ENCODE results near the gene ITFG2.

Gene ITFG2

GRCh38 chr12:2795291-2796186 is 16.9 kb upstream of the ITFG2 start:
- DNase-seq (ENCODE audit: low spot score), result peak; percentile 74

DNA sequence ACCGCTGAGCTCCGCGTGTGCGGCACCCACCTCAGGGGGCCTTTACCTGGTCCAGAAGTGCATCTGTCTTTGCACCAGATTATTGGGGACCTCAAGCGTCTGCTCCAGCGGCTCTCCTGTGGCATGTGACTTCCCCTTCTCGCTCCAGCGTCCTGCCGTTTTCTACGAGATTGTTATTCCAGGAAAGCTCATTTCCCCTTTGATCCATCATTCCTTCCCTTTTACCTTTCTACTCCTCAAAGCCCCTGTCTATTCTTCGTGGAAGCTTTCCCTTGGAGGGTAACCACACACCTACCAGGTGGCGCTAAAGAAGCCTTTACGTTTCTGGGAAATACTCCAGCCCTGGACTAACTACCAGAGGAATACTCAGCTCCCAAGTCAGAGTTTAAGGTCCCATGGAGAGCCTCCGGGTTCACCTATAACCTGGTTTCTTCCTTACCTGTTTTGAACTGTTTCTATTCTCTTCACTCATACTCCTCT is 16.2 kb upstream of the ITFG2 start:
- peak; percentile 59 for DNase-seq (ENCODE audit: low spot score)

GRCh38 chr12:2797721-2798418 is 14.6 kb upstream of the ITFG2 start:
- no peak for DNase-seq (ENCODE audit: low spot score)

DNA sequence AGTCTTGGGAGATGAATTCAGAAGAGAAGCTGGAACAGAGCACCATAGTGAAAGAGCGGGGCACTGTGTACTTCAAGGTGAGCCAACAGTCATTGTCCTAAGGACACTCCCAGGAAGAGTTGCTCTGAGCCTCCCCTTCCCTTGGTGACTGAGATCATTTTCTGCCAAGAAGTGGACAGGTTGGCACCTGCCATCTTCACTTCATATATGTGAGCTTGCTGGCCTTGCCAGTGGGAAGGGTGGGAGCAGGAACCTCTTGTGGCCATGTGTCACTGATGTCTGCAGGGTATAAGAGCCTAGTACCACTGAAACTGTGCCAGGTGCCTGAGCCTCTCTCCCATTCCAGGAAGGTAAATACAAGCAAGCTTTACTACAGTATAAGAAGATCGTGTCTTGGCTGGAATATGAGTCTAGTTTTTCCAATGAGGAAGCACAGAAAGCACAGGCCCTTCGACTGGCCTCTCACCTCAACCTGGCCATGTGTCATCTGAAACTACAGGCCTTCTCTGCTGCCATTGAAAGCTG is 12.4 kb upstream of the ITFG2 start:
- DNase-seq (ENCODE audit: low spot score), result no peak

DNA sequence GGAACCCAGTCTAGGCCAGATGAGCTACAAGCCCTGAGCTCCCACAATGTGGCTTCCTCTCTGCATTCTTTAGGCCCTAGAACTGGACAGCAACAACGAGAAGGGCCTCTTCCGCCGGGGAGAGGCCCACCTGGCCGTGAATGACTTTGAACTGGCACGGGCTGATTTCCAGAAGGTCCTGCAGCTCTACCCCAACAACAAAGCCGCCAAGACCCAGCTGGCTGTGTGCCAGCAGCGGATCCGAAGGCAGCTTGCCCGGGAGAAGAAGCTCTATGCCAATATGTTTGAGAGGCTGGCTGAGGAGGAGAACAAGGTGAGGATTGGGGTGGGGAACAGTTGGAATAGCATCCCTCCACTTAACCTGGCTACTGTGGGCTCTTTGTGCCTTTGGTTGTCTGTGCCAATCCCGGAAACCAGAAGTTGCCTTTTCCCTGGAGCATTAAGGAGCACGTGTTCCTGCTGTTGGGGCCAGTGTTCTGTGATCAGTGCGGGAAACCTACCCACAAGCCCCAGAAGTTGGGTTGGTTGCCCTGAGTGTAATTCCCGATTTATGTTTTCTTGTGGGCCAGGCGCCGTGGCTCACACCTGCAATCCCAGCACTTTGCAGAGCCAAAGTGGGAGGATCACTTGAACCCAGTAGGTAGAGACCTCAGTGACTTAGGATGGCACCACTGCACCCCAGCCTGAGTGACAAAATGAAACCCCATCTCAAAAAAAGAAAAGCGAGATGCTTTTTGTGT is 11.3 kb upstream of the ITFG2 start:
- DNase-seq (ENCODE audit: low spot score), result peak; percentile 89

DNA sequence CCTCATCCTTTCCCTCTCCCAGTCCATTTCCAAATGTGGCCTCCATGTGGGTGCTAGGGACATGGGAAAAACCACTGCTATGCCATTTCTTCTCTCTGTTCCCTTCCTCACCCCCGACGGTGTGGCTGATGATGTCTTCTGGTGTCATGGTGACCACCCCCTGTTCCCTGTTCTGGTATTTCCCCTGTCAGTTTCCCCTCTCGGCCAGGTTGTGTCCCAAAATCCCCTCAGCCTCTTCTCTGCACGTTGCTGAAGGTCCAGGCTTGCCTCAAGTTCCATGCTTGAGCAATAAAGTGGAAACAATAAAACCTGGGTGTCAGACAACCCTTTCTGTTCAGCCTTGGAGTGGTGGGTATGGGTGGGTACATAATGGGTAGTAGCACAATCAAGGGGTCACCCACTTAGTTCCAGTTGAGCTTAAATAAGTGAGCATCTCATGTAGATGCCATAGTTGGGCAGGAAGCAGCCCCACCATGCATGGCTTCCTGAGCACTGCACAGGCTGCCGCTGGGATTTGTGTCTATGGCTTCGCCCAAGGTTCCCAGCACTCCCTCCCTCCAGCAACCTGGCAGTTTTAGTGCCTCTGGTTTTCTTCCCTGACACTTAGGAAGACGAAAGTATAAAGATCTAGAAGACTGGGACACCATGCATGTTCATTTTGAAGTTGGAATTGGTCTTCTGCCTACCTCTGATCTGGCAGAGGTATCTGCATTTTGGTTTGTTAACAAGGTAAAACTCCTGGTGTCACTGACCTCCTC is 8.7 kb upstream of the ITFG2 start:
- no peak for DNase-seq (ENCODE audit: low spot score)

- DNase-seq (ENCODE audit: low spot score), result peak; percentile 80
Observed at GRCh38 chr12:2804393-2805142, 7.9 kb upstream of the ITFG2 start.

DNA sequence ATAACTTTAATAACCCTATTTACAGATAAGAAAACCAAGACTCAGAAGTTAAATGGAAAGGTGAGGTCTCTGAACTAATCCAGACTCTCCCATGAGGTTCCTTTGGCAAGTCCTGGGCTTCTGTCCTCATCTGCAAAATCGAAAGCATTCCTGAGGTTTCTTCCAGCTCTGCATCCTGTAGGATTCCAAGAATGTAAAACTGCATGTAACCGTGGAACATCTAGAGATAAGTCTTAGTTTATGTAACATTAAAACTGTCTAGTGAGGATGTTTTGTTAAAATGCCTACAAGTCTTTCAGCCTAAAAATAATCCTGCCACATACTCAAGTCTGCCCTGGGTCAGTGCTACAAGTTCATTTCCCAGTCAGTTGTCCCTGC is 7.3 kb upstream of the ITFG2 start:
- DNase-seq (ENCODE audit: low spot score), result no peak

- no peak for DNase-seq (ENCODE audit: low spot score)
Observed at GRCh38 chr12:2806700-2807099, 5.8 kb upstream of the ITFG2 start.

DNA sequence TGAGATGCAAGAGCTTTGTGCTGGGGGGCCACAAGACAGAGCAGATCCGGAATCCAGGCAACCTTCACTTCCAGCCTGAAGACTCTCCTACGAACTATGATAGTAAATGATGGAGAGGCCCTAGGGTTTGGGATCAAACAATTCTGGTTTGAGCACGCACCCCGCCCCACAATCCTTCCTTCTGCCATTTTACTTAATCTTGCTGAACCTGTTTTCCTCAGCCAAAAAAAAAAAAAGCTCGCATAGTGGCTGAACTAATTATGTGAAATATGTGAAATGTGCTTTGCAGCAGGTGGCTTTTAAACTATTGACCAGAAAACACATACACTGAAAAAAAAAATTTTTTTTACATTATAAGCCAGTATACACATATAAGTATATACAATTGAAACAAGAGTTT is 667 bp upstream of the ITFG2 start:
- DNase-seq (ENCODE audit: low spot score), result no peak

DNA sequence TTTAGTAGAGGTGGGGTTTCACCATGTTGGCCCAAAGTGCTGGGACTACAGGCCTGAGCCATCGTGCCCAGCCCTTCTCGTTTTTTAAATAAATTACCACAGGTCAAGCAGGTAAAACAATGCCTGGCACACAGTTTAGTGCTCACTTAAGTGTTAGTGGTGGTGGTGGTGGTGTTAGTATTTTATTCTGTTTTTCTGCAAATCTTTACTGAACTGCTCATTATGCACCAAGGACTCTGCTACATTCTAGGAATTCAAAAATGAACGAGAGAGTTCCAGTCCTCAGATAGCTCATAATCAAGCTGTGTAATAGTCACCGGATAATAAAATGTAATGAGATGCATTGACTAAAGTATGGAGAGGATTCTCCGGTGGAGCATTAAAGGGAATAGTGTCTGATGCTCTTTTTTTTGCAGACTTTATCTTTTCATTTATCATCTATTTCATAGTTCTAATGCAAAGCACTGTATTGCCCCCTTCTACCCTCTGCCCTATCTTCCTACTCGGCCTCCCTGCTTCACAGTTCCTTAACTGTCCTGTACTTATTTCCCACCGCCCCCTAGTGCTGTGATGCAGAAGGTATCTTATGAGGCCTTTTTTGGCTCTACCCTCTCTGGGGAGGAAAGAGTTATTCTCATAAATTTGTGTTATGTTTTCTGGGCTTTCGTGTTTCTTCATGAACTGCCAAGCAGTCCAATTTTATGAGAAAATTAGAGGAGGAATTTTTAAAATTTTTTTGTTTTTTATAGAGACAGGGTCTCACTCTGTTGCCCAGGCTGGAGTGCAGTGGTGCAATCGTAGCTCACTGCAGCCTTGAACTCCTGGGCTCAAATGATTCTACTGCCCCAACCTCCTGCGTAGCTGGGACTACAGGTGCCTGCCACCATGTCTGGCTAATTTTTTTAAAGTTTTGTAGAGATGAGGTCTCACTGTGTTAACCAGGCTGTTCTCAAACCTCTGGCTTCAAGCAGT is 1.0 kb downstream of the ITFG2 start:
- DNase-seq (ENCODE audit: low spot score), result peak; percentile 83

DNA sequence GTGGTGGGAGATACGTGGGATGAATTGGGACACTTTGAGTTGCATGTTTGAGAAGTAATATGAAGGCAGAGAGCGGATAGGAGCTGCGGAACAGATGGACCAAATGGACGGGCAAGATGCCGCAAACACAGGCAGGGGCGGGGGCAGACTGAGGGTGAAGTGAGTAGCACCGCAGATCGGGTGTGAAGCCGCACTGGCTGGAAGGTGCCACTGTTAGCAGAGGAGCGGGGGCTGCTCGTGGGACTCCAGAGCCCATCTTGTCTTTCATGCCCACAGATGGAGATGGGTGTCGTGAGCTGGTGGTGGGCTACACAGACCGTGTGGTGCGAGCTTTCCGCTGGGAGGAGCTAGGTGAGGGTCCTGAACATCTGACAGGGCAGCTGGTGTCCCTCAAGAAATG is 7.3 kb downstream of the ITFG2 start:
- no peak for DNase-seq (ENCODE audit: low spot score)

GRCh38 chr12:2820432-2820831 is 8.0 kb downstream of the ITFG2 start:
- no peak for DNase-seq (ENCODE audit: low spot score)

- no peak for DNase-seq (ENCODE audit: low spot score)
Observed at GRCh38 chr12:2823483-2823882, 11.0 kb downstream of the ITFG2 start.

DNA sequence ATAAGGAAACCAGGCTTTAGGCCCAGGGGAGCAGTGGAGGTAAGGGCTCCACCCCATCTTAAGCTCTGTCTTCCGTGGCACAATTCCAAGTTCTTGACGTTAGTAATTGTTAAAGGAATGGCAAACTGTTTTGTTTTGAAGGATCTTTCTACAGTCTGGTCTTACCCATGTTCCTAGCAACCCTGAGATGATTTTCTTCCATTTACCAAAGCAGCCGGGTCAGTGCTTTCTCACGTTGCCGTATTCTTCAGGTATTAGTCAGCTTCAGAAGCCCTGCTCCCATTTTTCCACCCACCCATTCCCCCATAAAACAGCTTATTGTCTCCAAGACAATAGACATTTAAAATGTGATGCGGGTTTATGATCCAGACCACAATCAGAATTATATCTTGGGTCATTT is 12.1 kb downstream of the ITFG2 start:
- DNase-seq (ENCODE audit: low spot score), result no peak

DNA sequence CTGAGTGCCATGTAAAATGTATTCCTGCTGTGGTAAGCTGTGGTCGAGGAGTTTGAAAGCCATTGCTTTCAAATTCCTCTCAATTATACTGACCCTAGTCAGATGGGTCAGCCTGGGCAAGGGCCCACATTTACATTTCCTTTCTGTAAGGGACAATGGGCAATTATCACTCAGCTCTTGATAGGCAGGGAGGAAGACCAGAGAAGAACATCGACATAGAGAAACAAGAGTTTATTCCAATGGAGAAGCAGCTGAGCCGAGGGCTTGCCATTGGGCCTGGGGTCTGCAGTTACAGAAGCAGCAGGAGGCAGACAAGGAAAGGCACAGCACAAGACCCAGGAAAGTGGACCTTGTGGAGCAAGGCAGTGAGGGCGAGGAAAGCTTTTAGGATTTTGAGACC is 12.7 kb downstream of the ITFG2 start:
- DNase-seq (ENCODE audit: low spot score), result no peak

GRCh38 chr12:2826036-2826435 is 13.6 kb downstream of the ITFG2 start:
- DNase-seq (ENCODE audit: low spot score), result no peak

DNA sequence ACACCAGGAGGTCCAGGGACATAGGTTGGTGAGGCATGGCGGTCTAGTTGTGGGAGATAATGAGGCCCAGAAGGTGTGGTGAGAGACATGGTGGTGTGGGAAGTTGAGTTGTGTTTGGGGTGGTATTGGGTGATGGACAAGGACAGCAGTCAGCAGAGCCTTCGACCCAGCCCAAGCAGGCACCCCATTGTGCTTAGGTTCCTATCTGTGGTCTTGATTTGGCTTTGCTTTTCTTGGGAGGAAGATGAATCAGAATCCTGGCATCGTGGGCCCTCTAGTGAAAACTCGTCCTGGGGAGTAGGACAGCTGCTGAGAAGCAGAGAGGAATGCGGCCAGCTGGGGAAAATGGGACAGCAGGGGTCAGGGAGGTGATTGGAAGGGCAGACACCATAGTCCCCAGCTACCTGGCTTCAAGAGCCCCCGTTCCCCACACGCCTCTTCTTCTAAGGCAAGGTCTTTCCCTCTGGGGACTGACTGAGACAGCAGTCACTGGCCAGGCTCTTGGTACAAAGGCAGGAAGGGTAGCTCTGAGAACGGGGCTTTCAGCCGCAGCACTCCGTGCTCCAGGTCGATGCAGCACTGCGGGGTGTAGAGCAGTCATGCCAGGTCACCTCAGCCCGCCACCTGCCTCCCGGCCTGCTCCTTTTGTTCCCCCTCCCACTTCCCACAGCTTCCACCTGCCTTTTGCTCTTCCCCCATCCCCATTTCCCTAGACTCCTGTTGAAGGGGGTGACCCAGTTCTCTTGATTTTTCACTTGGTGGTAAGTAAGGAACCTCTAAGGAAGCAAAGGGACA is 14.4 kb downstream of the ITFG2 start:
- DNase-seq (ENCODE audit: low spot score), result peak; percentile 61

DNA sequence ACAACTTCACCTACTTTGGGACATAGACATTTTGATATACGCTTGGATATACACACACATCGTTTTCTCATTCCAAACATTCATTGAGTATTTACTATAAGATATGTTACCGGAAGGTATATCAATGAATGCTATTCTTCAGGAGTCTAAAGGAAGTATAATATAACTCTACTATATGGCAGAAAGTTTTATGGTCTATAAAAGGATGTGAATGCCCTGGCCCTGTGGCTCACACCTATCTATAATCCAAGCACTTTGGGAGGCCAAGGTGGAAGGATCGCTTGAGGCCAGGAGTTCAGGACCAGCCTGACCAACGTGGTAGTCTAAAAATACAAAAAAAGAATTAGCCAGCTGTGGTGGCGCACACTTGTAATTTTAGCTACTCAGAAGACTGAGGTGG is 16.8 kb downstream of the ITFG2 start:
- no peak for DNase-seq (ENCODE audit: low spot score)
